Measurements from ENCODE around the gene JAKMIP2. TPM values are rescaled to one million over a fixed set of nuclear protein-coding genes. Genes with fewer than 3 reads are reported as not detected.

JAKMIP2 gene
- total RNA-seq, 1 experiment from 2014 or later = 6.4 TPM

GRCh38 chr5:147737921-147738320, 44.6 kb downstream of the JAKMIP2 start:
- Histone ChIP-seq H3K4me2 (ENCODE audit: insufficient read depth, insufficient read length, low read length) (no peak overlapping the region), H3K23ac (ENCODE audit: insufficient read length, low read depth, low read length) (no peak overlapping the region), H2AFZ (ENCODE audit: low read length) (no peak overlapping the region), H3K9me3 (ENCODE audit: control insufficient read depth, low read depth, low read length) (no peaks in the 10 kb centered on the region), H4K5ac (ENCODE audit: insufficient read length, low read depth, low read length) (no peak overlapping the region), H4K8ac (replicated peaks; ENCODE audit: insufficient read length, low read depth, low read length) (no peak overlapping the region), H4K20me1 (ENCODE audit: control insufficient read depth, insufficient read depth, insufficient read length) (no peaks in the 10 kb centered on the region), H2BK12ac (ENCODE audit: insufficient read length, low read depth, low read length) (no peak overlapping the region), H2BK20ac (ENCODE audit: low read depth, low read length, poor library complexity, severe bottlenecking) (no peak overlapping the region), H3K4ac (ENCODE audit: low read depth, low read length) (no peak overlapping the region), H3K18ac (ENCODE audit: insufficient read length, low read depth, low read length) (no peak overlapping the region), H3K4me1 (ENCODE audit: insufficient read depth, low read length) (peaks cover 2% of the 10 kb centered on the region; the same call in 1 of the 2 replicates), H3T11ph (ENCODE audit: low read length) (no peak overlapping the region), H3K79me1 (ENCODE audit: insufficient read depth, low read depth, low read length, poor library complexity, severe bottlenecking) (no peaks in the 10 kb centered on the region), H3K23me2 (ENCODE audit: insufficient read length, low read depth, low read length, poor library complexity, severe bottlenecking) (no peaks in the 10 kb centered on the region), H3K9ac (ENCODE audit: extremely low read depth, insufficient read length, low read length) (no peak overlapping the region), H2BK120ac (ENCODE audit: low read depth, low read length, poor library complexity, severe bottlenecking) (no peak overlapping the region), H2BK15ac (ENCODE audit: low read depth, low read length) (no peak overlapping the region), H3K79me2 (ENCODE audit: insufficient read depth, low read length) (no peaks in the 10 kb centered on the region), H3K27me3 (ENCODE audit: insufficient read depth, low read length) (no peaks in the 10 kb centered on the region), H3K14ac (ENCODE audit: insufficient read depth, low read length) (no peak overlapping the region), H2AK5ac (ENCODE audit: insufficient read length, low read length) (no peak overlapping the region), H2BK5ac (ENCODE audit: insufficient read length, low read length) (no peak overlapping the region), H3K27ac (ENCODE audit: insufficient read length, low read depth, low read length) (no peak overlapping the region), H4K91ac (ENCODE audit: insufficient read length, low read depth, low read length) (no peak overlapping the region), H3K56ac (ENCODE audit: insufficient read length, low read depth, low read length) (no peak overlapping the region)
- Mint-ChIP-seq H3K4me3 (no peak overlapping the region), H3K4me1 (peaks cover 11 to 20% of the 10 kb centered on the region in 2 experiments), H3K9me3 (peaks cover 2 to 3% of the 10 kb centered on the region in 2 experiments; a peak in 3 of 5 replicates), H3K27me3 (ENCODE audit: low read depth) (no peaks in the 10 kb centered on the region), H3K27ac (no peak overlapping the region), H3K36me3 (ENCODE audit: insufficient read depth in 1 of 3, low read depth in 3 of 3) (peaks cover 5 to 10% (median 7%) of the 10 kb centered on the region in 3 experiments)
- no CpG with 5 or more reads among the region's 3 CpGs for WGBS (ENCODE audit: extremely low coverage, insufficient read length, low lambda C conversion rate)
- no peak for TF ChIP-seq CTCF (conservative IDR thresholded peaks at IDR 0.05)
- DNase-seq = no peak
